Fibroblast of villous mesenchyme (primary cell): Measurements from ENCODE around the gene RIOK3. TPM values are rescaled to one million over a fixed set of nuclear protein-coding genes. Genes with fewer than 3 reads are reported as not detected.
"Not testable (repeated sequence)": the region's sequence is repeated elsewhere in the genome, so short reads cannot be mapped to it uniquely, and the experiment has no call there.

ENCODE experiments used
- DNase-seq: peaks from one replicate; pipeline ENCODE4 v3.0.0-alpha.2; 2010; ENCODE audit warnings: low read depth
- H3K4me3 ChIP-seq: 2 replicates; pipeline ENCODE4 v1.5.1; 2011; ENCODE audit warnings: low read depth, mild to moderate bottlenecking, low read length
- CTCF ChIP-seq: IDR thresholded peaks from 2 replicates; pipeline ENCODE4 v1.5.1; 2012; ENCODE audit warnings: low read depth, mild to moderate bottlenecking, low read length; ENCODE audit not compliant: insufficient read depth
- total RNA-seq: library from RNA; depleted of rRNA; stranded (reverse); fragments of >200 nt; gene quantifications from 2 replicates; pipeline ENCODE4 v1.2.3, GENCODE V29; 2012

The RIOK3 gene
- total RNA-seq, 1 donor: 71.2 TPM

DNA sequence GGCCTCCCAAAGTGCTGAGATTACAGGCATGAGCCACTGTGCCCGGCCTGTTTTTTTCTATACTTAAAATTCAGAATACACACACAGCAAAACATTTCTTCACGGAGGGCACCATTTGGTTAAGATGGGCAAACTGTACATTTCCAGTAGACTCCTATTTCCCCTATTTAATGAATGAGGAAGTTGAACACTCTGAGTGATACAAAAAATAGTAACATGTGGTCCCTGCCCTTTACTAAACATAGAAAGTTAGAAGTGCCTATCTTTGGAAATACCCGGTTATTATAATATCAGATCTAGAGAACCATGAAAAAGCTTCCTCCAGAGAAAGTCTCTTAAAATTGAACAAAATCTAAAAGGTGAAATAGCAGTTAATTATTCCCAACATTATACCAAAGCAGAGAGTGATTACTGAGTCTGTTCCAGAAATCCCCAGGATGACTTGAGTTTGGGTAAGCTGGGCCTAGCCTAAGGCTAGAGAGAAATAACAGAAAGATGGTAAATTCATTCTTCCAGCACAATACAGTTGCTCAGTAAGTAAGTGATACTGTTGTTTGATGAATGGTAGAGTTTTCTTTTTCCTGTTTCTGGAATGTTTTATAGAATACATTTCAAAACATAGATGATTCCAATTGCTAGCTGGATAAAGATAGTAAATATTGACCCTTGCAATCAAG, 26.9 kb downstream of the RIOK3 start:
- H3K4me3 ChIP-seq: no peak overlapping the region
- DNase-seq: no peak
- no peak for TF ChIP-seq CTCF

GRCh38 chr18:23484561-23485182, 31.6 kb downstream of the RIOK3 start:
- TF ChIP-seq CTCF: no peak
- no peak overlapping the region for H3K4me3 ChIP-seq
- DNase-seq: no peak

- no peak for TF ChIP-seq CTCF
- H3K4me3 ChIP-seq: no peak overlapping the region
- DNase-seq: no peak
These were observed 32.3 kb downstream of the RIOK3 start for GRCh38 chr18:23485386-23485785.

DNA sequence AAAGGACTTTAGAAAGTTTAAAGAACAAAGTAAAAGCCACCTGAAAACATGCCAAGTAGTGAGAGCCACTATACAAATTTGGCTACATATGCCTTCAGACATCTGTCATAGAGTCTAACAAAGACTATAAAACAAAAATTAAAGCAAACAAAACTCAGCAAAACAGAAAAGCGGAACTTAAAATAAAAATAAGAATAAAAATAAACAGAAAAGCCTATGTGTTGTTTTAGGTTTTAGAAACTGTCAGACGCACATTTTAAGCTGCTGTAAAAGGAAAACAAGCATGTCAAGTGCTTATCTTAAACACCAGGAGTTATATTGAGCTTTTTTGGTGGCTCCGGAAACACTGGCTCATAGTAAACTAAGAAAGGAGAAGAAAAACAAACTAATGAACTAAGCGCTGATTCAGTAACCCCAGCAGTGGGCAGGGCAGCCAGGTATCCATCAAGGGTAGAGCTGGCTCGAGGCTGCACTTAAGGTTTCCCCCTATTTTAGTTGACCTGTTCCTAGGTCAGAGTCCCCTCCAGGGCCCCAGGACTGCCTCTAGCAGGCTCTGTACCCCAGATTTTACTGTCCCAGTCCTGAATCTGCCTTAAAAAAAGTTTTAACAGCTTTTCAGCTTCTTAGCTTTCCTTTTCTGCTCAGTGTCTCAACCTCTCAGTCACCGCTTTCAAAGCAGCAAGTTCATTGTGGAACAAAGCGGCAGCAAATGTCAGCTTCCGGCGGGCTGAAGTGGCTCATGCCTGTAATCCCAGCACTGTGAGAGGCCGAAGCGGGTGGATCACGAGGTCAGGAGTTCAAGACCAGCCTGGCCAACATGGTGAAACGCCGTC, 34.9 kb downstream of the RIOK3 start:
- H3K4me3 ChIP-seq: peak overlapping the region; percentile 7
- no peak for TF ChIP-seq CTCF
- DNase-seq: peak; percentile 28

DNA sequence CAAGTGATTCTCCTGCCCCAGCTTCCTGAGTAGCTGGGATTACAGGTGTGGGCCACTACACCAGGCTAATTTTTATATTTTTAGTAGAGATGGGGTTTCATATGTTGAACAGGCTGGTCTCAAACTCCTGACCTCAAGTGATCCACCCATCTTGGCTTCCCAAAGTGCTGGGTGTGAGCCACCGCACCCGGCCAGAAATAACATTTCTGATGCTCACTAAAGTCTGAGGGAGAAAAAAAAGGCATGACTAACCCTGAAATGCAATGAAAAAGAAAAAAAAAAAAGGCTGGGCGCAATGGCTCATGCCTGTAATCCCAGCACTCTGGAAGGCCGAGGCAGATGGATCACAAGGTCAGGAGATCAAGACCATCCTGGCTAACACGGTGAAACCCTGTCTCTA, 36.5 kb downstream of the RIOK3 start:
- H3K4me3 ChIP-seq, DNase-seq: not testable (repeated sequence)

DNA sequence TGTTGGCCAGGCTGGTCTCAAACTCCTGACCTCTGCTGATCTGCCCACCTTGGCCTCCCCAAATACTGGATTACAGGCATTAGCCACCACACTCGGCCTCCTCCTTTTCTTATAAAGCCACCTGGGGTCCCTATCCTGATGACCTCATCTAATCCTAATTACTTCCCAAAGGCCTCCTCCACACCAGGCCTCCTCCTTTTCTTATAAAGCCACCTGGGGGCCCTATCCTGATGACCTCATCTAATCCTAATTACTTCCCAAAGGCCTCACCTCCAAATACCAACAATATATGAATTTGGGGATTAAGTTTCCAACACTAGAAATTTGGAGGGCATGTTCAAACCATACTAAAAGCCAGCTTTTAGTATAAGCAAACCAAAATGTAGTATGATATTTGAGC, 40.6 kb downstream of the RIOK3 start:
- H3K4me3 ChIP-seq: no peak overlapping the region
- DNase-seq: no peak
- TF ChIP-seq CTCF: no peak

DNA sequence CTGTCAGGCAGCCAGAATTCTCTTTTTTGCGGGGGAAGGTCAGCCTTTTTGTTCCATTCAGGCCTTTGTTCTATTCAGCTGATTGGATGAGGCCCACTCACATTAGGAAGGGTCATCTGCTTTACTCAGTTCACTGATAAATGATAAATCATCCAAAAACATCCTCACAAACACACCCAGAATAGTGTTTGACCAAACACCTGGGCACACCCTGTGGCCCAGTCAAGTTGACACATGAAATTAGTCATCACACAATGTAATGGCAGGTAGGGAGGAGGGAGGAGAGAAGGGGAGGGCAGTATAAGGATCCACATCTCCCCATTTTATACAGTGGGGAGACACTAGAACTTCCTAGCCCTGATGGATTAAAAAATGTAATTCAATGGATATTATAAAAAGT, 41.9 kb downstream of the RIOK3 start:
- DNase-seq: no peak
- H3K4me3 ChIP-seq: no peak overlapping the region
- no peak for TF ChIP-seq CTCF
